UCSD-AML1 (cell line): ENCODE results near the gene UBASH3A.

Experiments used
- DNase-seq: peaks from one replicate; lab custom pipeline; 2025; ENCODE audit not compliant: unreplicated experiment; lab: John Stamatoyannopoulos, UW

The UBASH3A gene

GRCh38 chr21:42447182-42447581 lies 43.5 kb downstream of the UBASH3A start:
- DNase-seq = no peak

GRCh38 chr21:42447732-42448131 lies 44.0 kb downstream of the UBASH3A start:
- no peak for DNase-seq

DNA sequence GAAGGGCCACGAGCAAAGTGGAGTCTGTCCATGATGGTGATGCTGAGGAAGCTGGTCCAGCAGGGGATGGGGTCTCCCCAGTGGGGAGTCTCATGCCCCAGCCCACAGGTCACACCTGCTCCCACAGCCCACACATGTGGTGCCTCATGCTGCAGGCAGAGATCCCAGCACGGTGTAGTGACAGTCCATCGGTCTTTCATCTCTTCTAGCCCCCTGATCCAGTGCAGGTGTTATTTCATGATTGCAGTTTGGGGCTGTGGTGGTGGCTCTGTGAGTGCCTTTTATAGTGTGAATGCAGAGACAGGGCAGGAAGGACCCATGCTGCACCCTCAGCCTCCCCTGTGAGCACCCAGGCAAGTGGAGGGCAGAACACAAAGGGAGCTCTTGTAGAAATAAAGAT lies 45.0 kb downstream of the UBASH3A start:
- no peak for DNase-seq

GRCh38 chr21:42451941-42452340 lies 48.2 kb downstream of the UBASH3A start:
- DNase-seq = no peak

DNA sequence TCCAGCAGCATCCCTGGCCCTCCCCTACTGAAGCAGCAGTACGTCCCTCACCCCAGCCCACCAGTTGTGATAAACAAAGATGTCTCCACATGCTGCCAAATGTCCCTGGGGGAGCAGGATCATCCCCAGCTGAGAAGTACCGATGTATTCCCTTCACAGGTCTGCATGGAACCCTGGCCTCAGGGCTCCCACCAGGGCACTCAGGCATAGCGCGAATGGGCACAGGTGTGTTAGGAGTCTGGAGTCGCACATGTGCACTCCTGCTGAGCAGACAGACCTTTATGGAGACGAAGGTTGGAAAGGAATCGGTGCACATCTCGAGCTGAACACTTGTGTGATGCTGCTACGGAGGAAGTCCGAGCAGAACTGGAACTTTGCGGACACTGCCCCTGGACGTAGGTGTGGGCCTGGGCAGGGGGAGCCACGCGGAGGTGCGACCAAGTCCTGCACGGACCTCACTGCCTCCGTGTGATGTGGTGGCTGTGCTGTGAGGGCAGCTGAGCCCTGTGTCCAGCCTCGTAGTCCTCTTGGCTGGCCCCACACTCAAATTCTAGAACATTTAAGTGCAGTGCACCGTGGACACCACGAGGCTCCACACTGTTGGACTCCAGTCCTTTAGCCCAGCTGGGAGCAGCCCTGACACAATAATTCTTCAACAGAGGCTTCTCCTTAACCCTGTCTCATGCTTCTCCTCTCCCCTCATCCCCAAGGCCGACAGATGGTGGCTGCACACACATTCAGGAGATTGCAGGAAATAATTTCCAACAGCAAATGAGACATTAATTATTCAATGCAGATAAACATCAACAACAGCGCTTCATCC lies 48.9 kb downstream of the UBASH3A start:
- DNase-seq = no peak

DNA sequence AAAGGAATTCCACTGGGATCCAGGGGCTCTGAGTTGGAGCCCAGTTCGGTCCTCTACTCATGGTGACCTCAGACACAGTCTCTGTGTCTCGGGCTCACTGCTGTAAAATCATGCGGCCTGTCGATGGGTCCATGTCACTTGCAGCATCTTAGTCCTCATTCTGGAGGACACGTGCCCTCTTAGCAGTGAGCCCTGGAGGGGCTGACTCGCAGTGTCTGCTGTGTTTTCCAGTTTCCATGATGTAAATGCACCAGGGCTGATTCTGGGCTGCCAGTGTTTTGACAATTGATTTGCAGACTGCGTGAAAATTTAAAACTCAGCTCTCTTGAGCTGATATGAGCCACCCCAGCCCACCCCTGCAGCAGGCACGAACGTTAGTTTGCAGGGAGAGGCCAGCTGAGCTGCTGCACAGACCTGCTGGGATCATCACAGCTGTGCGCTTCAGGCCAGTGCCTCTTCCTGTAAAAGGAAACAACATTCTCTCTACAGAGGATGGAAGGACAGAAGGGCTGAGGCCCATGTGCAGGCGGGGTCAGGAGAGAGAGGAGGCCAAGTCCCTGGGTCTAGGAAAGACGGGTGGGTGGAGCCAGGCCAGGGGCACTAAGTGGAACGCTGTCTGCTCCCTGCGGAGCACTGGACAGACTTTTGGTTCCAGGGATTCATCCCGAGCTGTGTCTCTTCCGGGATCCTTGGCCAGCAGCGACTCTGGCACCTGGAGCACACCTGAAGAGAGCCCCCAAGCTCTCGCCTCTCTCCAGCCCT lies 49.7 kb downstream of the UBASH3A start:
- DNase-seq = peak; percentile 68

DNA sequence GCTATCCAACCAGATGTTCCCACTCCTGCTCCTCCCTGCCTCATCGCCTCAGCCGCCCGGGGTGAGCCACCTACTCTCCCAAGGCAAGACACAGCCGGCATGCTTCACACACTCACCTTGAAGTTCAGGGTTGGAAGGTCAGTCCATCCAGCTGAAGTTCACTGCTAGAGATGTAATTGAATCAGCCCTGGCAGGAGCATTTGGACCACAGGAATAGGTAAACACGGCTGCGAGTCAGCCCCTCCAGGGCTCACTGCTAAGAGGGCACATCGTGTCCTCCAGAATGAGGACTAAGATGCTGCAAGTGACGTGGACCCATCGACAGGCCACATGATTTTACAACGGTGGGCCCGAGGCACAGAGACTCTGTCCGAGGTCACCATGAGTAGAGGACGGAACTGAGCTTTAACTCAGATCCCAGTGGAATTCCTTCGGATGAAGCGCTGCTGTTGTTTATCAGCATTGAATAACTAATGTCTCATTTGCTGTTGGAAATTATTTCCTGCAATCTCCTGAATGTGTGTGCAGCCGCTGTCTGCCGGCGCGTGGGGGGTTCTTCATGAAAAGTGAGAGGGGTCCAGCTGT lies 50.4 kb downstream of the UBASH3A start:
- peak; percentile 31 for DNase-seq

DNA sequence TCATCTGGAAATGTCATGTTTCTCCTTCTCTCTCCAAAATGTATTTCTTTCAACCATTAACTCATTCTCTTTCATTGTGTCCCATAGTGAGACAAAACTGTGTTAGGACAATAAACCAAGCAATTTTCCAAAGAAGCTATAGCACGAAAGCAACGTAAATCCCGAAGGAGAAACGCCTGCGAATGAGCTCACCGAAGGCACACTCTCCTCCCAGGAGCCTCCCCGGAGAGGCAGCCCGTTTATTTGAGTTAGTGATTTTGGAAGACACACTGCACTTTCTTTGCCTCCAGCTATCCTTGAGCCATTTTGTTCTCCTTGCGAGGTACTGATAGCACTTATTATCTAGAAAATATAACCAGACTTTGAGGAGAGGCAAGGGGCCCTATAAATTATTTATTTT lies 51.1 kb downstream of the UBASH3A start:
- no peak for DNase-seq

DNA sequence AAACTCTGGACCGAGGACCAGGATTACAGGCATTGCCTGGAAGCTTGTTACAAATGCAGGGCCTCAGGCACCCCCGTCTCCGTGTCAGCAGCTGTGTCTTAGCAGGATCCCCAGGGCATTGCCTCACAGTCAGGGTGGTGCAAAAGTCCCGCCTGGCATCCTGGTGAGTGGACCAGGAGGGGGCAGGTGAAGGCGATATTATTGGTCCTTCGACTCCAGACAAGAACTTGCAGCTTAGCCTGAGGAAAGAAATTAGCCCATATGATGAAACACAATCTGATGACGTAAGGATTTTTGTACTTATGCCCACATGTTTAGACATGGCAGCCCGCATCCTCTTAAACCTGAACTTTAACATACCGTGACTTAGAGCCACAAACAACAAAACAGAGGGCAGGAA lies 51.5 kb downstream of the UBASH3A start:
- no peak for DNase-seq

DNA sequence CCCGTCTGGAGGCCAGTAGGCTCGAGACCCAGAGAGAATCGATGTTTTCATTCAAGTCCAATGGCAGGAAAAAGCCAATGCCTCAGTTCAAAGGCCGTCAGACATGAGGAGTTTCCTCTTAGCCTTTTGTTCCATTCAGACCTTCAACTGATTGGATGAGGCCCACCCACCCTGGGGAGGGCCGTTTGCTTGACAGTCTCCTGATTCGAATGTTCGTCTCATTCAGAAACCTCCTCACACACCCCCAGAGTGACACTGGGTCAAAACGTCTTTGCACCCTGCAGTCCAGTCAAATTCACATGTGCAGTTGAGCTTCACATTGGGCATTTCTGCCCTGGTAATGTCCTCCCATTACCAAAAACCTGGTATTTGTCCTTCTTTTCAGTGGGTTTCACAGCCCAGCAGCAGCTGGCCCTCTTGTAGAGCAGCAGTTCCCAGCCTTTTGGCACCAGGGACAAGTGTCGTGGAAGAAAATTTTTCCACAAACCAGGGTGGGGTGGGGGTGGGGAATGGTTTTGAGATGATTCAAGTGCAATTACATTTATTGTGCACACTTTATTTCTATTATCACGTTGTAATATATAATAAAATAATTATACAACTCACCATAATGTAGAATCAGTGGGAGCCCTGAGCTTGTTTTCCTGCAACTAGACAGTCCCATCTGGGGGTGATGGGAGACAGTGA lies 52.2 kb downstream of the UBASH3A start:
- DNase-seq = no peak

DNA sequence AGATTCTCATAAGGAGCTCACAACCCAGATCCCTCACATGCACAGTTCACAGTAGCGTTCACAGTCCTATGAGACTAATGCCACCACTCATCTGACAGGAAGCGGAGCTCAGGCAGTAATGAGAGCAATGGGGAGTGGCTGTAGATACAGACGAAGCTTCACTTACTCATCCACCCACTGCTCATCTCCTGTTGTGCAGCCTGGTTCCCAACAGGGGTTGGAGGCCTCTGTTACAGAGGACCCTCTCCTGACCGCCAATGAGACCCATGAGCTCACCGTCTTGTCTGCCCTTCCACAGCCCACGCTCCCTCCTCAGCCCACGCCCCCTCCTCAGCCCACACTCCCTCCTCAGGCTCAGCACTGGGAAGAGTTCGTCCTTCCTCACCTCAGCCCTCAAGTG lies 52.8 kb downstream of the UBASH3A start:
- DNase-seq = peak; percentile 33

- DNase-seq = no peak
Measured at GRCh38 chr21:42459082-42459460, 55.4 kb downstream of the UBASH3A start.

GRCh38 chr21:42459546-42460215 lies 56.0 kb downstream of the UBASH3A start:
- DNase-seq = no peak

DNA sequence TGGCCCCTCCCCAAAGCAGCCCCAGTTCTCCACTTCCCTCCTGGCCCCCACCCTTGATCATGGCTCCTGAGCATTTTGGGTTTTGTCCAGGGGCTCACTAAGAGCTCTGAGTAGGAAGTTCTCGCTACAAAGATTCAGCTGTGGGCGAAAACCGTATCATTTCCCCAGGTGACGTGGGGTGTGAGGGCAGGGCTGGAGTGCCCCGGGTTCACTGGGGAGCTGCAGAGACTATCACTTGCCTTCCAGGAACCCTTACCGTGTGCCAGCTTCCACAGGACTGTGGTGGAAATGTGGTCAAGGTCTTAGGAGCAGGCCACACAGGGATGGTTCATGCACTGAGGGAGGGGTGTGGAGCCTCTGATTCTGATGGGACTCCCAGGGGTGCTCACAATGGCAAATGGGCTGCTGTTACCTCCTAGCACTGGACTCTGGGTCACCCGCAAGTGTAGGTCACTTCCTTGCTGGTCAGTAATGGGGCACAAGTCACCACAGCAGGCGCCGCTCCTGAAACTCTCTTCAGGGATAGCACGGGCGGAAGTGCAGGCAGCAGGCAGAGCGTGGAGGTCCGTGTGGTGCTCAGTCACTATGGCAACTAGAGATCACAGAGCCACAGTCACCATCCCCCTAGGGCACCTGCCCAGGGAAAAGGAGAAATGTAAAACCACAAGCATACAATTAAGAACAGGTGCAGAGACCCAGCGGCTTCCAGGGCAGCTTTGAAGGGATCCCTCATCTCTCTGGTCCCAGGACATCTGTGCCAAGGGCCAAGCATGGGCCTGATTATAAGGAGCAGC lies 56.9 kb downstream of the UBASH3A start:
- DNase-seq = no peak

DNA sequence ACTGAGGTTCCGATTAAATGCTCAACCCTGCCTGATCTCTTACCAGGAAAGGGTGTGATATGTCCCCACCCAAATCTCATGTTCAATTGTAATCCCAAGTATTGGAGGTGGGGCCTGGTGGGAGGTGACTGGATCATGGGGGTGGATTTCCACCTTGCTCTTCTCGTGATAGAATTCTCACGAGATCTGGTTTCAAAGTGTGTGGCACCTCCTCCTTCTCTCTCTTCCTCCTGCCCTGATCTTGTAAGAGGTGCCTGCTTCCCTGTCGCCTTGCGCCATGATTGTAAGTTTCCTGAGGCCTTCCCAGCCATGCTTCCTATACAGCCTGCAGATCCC lies 57.5 kb downstream of the UBASH3A start:
- no peak for DNase-seq

- peak; percentile 47 for DNase-seq
Measured at GRCh38 chr21:42461881-42462877, 58.5 kb downstream of the UBASH3A start.

- peak; percentile 79 for DNase-seq
Measured at GRCh38 chr21:42463861-42464515, 60.3 kb downstream of the UBASH3A start.

GRCh38 chr21:42465008-42465802 lies 61.5 kb downstream of the UBASH3A start:
- DNase-seq = peak; percentile 77
